Activated naive CD8-positive, alpha-beta T cell treated with anti-CD3 and anti-CD28 coated beads for 36 hours (primary cell): ENCODE data around the gene ARHGAP42. TPM values are rescaled to one million over a fixed set of nuclear protein-coding genes. Genes with fewer than 3 reads are reported as not detected.

Source experiments
- DNase-seq: peaks from one replicate; pipeline ENCODE4 v3.0.0; 2021
- H3K27ac Mint-ChIP-seq: one replicate; pipeline ENCODE4 v1.8.0; 2022; ENCODE audit warnings: mild to moderate bottlenecking, moderate library complexity, mixed read lengths
- H3K27me3 Mint-ChIP-seq: one replicate; pipeline ENCODE4 v1.8.0; 2022; ENCODE audit warnings: mild to moderate bottlenecking, mixed read lengths
- H3K36me3 Mint-ChIP-seq: one replicate; pipeline ENCODE4 v1.8.0; 2021; ENCODE audit warnings: mild to moderate bottlenecking, mixed read lengths
- H3K4me1 Mint-ChIP-seq: one replicate; pipeline ENCODE4 v1.8.0; 2021; ENCODE audit warnings: mixed read lengths
- H3K4me3 Mint-ChIP-seq: one replicate; pipeline ENCODE4 v1.8.0; 2022; ENCODE audit warnings: mild to moderate bottlenecking, moderate library complexity, mixed read lengths
- H3K9me3 Mint-ChIP-seq: one replicate; pipeline ENCODE4 v1.8.0; 2022; ENCODE audit warnings: mixed read lengths
- total RNA-seq, 2 experiments: library from RNA; stranded (reverse); gene quantifications; one replicate each; pipeline ENCODE4 v1.2.3, GENCODE V29; 2021

Gene ARHGAP42
- total RNA-seq, 2 experiments from 2014 or later: 0.22 to 0.58 TPM

- H3K36me3 Mint-ChIP-seq: no peaks in the 10 kb centered on the region
- H3K27ac Mint-ChIP-seq: no peak overlapping the region
- DNase-seq: no peak
- no peaks in the 10 kb centered on the region for H3K27me3 Mint-ChIP-seq
- H3K4me3 Mint-ChIP-seq: no peak overlapping the region
- H3K9me3 Mint-ChIP-seq: no peaks in the 10 kb centered on the region
- no peaks in the 10 kb centered on the region for H3K4me1 Mint-ChIP-seq
Measured at GRCh38 chr11:100673063-100673462, 14.0 kb upstream of the ARHGAP42 start.

GRCh38 chr11:100674212-100674611 is 12.9 kb upstream of the ARHGAP42 start:
- H3K27me3 Mint-ChIP-seq: no peaks in the 10 kb centered on the region

GRCh38 chr11:100675115-100675650 is 11.9 kb upstream of the ARHGAP42 start:
- Mint-ChIP-seq H3K36me3 (no peaks in the 10 kb centered on the region), H3K9me3 (no peaks in the 10 kb centered on the region), H3K27ac (no peak overlapping the region), H3K27me3 (no peaks in the 10 kb centered on the region), H3K4me1 (no peaks in the 10 kb centered on the region), H3K4me3 (no peak overlapping the region)
- DNase-seq: no peak

More at GRCh38 chr11:100674212-100674611, 12.9 kb upstream of the ARHGAP42 start:
- no peaks in the 10 kb centered on the region for H3K36me3 Mint-ChIP-seq
- no peaks in the 10 kb centered on the region for H3K9me3 Mint-ChIP-seq
- H3K27ac Mint-ChIP-seq: no peak overlapping the region
- no peaks in the 10 kb centered on the region for H3K4me1 Mint-ChIP-seq
- H3K4me3 Mint-ChIP-seq: no peak overlapping the region
- DNase-seq: no peak

- DNase-seq: no peak
- Mint-ChIP-seq H3K4me1 (peaks cover 5% of the 10 kb centered on the region), H3K4me3 (no peak overlapping the region), H3K27ac (no peak overlapping the region), H3K36me3 (no peaks in the 10 kb centered on the region), H3K9me3 (no peaks in the 10 kb centered on the region), H3K27me3 (no peaks in the 10 kb centered on the region)
Measured at GRCh38 chr11:100676901-100677300, 10.2 kb upstream of the ARHGAP42 start.

- Mint-ChIP-seq H3K4me1 (peaks cover 8% of the 10 kb centered on the region), H3K36me3 (no peaks in the 10 kb centered on the region), H3K9me3 (no peaks in the 10 kb centered on the region), H3K27me3 (peaks cover 4% of the 10 kb centered on the region), H3K4me3 (no peak overlapping the region), H3K27ac (no peak overlapping the region)
- no peak for DNase-seq
Measured at GRCh38 chr11:100677796-100678195, 9.3 kb upstream of the ARHGAP42 start.

GRCh38 chr11:100680070-100680469 is 7.0 kb upstream of the ARHGAP42 start:
- Mint-ChIP-seq H3K36me3 (no peaks in the 10 kb centered on the region), H3K9me3 (no peaks in the 10 kb centered on the region), H3K4me1 (peaks cover 14% of the 10 kb centered on the region), H3K27me3 (peaks cover 4% of the 10 kb centered on the region), H3K4me3 (no peak overlapping the region), H3K27ac (no peak overlapping the region)
- DNase-seq: no peak

GRCh38 chr11:100681064-100681502 is 6.0 kb upstream of the ARHGAP42 start:
- DNase-seq: peak; percentile 19
- Mint-ChIP-seq H3K9me3 (no peaks in the 10 kb centered on the region), H3K36me3 (no peaks in the 10 kb centered on the region), H3K27ac (no peak overlapping the region), H3K4me1 (peaks cover 14% of the 10 kb centered on the region), H3K4me3 (no peak overlapping the region), H3K27me3 (peaks cover 10% of the 10 kb centered on the region)

GRCh38 chr11:100682247-100682969 is 4.7 kb upstream of the ARHGAP42 start:
- no peak for DNase-seq
- Mint-ChIP-seq H3K9me3 (no peaks in the 10 kb centered on the region), H3K4me3 (no peak overlapping the region), H3K4me1 (peaks cover 14% of the 10 kb centered on the region), H3K36me3 (no peaks in the 10 kb centered on the region), H3K27ac (no peak overlapping the region), H3K27me3 (peaks cover 23% of the 10 kb centered on the region)

GRCh38 chr11:100683126-100683525 is 4.0 kb upstream of the ARHGAP42 start:
- Mint-ChIP-seq H3K27me3 (peaks cover 29% of the 10 kb centered on the region), H3K9me3 (no peaks in the 10 kb centered on the region), H3K36me3 (no peaks in the 10 kb centered on the region), H3K4me3 (no peak overlapping the region), H3K27ac (no peak overlapping the region), H3K4me1 (peaks cover 19% of the 10 kb centered on the region)
- DNase-seq: no peak

- Mint-ChIP-seq H3K27me3 (peaks cover 39% of the 10 kb centered on the region), H3K9me3 (no peaks in the 10 kb centered on the region), H3K27ac (peak overlapping the region; percentile 39), H3K36me3 (no peaks in the 10 kb centered on the region), H3K4me3 (no peak overlapping the region), H3K4me1 (peaks cover 23% of the 10 kb centered on the region)
- no peak for DNase-seq
Measured at GRCh38 chr11:100684101-100685065, 2.7 kb upstream of the ARHGAP42 start.

- H3K4me1 Mint-ChIP-seq: peaks cover 18% of the 10 kb centered on the region
- H3K36me3 Mint-ChIP-seq: no peaks in the 10 kb centered on the region
- H3K4me3 Mint-ChIP-seq: peak overlapping the region; percentile 66
- H3K9me3 Mint-ChIP-seq: no peaks in the 10 kb centered on the region
- no peak for DNase-seq
- H3K27ac Mint-ChIP-seq: no peak overlapping the region
- peaks cover 46% of the 10 kb centered on the region for H3K27me3 Mint-ChIP-seq
Measured at GRCh38 chr11:100686476-100687053, 523 bp upstream of the ARHGAP42 start.

GRCh38 chr11:100687630-100688395 is 725 bp downstream of the ARHGAP42 start:
- H3K27ac Mint-ChIP-seq: no peak overlapping the region
- H3K4me1 Mint-ChIP-seq: peaks cover 15% of the 10 kb centered on the region
- DNase-seq: peak; percentile 12
- H3K36me3 Mint-ChIP-seq: no peaks in the 10 kb centered on the region
- peaks cover 41% of the 10 kb centered on the region for H3K27me3 Mint-ChIP-seq
- H3K9me3 Mint-ChIP-seq: no peaks in the 10 kb centered on the region
- peak overlapping the region; percentile 77 for H3K4me3 Mint-ChIP-seq

GRCh38 chr11:100689141-100689540 is 2.1 kb downstream of the ARHGAP42 start:
- no peak for DNase-seq
- Mint-ChIP-seq H3K27ac (no peak overlapping the region), H3K27me3 (peaks cover 41% of the 10 kb centered on the region), H3K4me3 (no peak overlapping the region), H3K9me3 (no peaks in the 10 kb centered on the region), H3K36me3 (no peaks in the 10 kb centered on the region), H3K4me1 (peaks cover 15% of the 10 kb centered on the region)

GRCh38 chr11:100691896-100692653 is 5.0 kb downstream of the ARHGAP42 start:
- Mint-ChIP-seq H3K9me3 (no peaks in the 10 kb centered on the region), H3K4me3 (no peak overlapping the region), H3K36me3 (no peaks in the 10 kb centered on the region), H3K27me3 (peaks cover 25% of the 10 kb centered on the region), H3K27ac (no peak overlapping the region), H3K4me1 (peaks cover 8% of the 10 kb centered on the region)
- no peak for DNase-seq
